Caco-2 (cell line): ENCODE results near the gene SLFN12. TPM values are rescaled to one million over a fixed set of nuclear protein-coding genes. Genes with fewer than 3 reads are reported as not detected.
A peak's percentile ranks its signal among the peaks of the same experiment; 100 is the strongest.

Experiments
- BruUV-seq: library from RNA; stranded (reverse); fragments of 400-500 nt; replicated peaks from 2 replicates; lab custom pipeline; 2021; lab: Mats Ljungman, UMichigan
- CTCF ChIA-PET: fragments of 300-600 bp; sonication (Branson Sonifier 250); formaldehyde crosslinking; loops from one replicate; lab custom pipeline; 2022; ENCODE audit warnings: antibody characterized with exemption; lab: Charles Lee
- POLR2A ChIA-PET: fragments of 300-600 bp; sonication (Branson Sonifier 250); formaldehyde crosslinking; loops from one replicate; lab custom pipeline; 2022; ENCODE audit warnings: antibody characterized with exemption; lab: Charles Lee
- DNase-seq, 2 experiments: peaks; one replicate each; pipeline versions ENCODE4 v3.0.0 to v3.0.0-alpha.2; 2020 to 2022
- H3K27me3 ChIP-seq: replicated peaks from 2 replicates; pipeline ENCODE4 v1.6.0; 2011; ENCODE audit warnings: low read length; ENCODE audit not compliant: control insufficient read depth, insufficient read depth
- H3K36me3 ChIP-seq: 2 replicates; pipeline ENCODE4 v1.5.1; 2011; ENCODE audit warnings: low read length; ENCODE audit not compliant: control insufficient read depth, insufficient read depth
- H3K4me1 ChIP-seq: fragments of 250-450 bp; sonication (Bioruptor Pico); 2 replicates; pipeline ENCODE4 v1.5.1; 2020; ENCODE audit warnings: mild to moderate bottlenecking
- H3K4me3 ChIP-seq: 2 replicates; pipeline ENCODE4 v1.5.1; 2011; ENCODE audit warnings: low read depth, mild to moderate bottlenecking, control low read depth, low read length
- H3K9me3 ChIP-seq: fragments of 250-450 bp; sonication (Bioruptor Pico); 2 replicates; pipeline ENCODE4 v1.5.1; 2020; ENCODE audit warnings: mild to moderate bottlenecking, moderate library complexity
- H3K27ac Mint-ChIP-seq: one replicate; pipeline ENCODE4 v1.8.0; 2022; ENCODE audit warnings: mixed read lengths; ENCODE audit not compliant: unreplicated experiment
- H3K27me3 Mint-ChIP-seq: one replicate; pipeline ENCODE4 v1.8.0; 2022; ENCODE audit warnings: mixed read lengths; ENCODE audit not compliant: insufficient read depth, unreplicated experiment
- H3K36me3 Mint-ChIP-seq: one replicate; pipeline ENCODE4 v1.8.0; 2022; ENCODE audit warnings: mild to moderate bottlenecking, mixed read lengths; ENCODE audit not compliant: insufficient read depth, unreplicated experiment
- H3K4me1 Mint-ChIP-seq: one replicate; pipeline ENCODE4 v1.8.0; 2022; ENCODE audit warnings: low read depth, mixed read lengths; ENCODE audit not compliant: unreplicated experiment
- H3K4me3 Mint-ChIP-seq: one replicate; pipeline ENCODE4 v1.8.0; 2022; ENCODE audit warnings: mild to moderate bottlenecking, moderate library complexity, mixed read lengths; ENCODE audit not compliant: unreplicated experiment
- H3K9me3 Mint-ChIP-seq: one replicate; pipeline ENCODE4 v1.8.0; 2022; ENCODE audit warnings: mixed read lengths; ENCODE audit not compliant: unreplicated experiment
- intact Hi-C: fragments of 100-400 bp; cut with micrococcal nuclease; formaldehyde crosslinking; loops from one replicate; pipeline ENCODE4 v1.10.0; 2022; ENCODE audit not compliant: unreplicated experiment
- total RNA-seq: library from RNA; stranded (reverse); gene quantifications from 2 replicates; pipeline ENCODE4 v1.2.3, GENCODE V29; 2022
- TF ChIP-seq, protein P1 (sequence below), 2 experiments: fragments of 200-600 bp in 1 of 2; IDR thresholded peaks; 1 replicate in 1 of 2; 2 replicates in 1 of 2; pipeline versions ENCODE4 v1.5.1 to v1.8.0; 2011 to 2022; ENCODE audit warnings: antibody characterized with exemption in 1 of 2, control low read depth in 1 of 2, inconsistent platforms in 1 of 2, low read depth in 1 of 2, low read length in 1 of 2, mild to moderate bottlenecking in 1 of 2, moderate library complexity in 1 of 2; ENCODE audit not compliant: insufficient read depth in 1 of 2, severe bottlenecking in 1 of 2, unreplicated experiment in 1 of 2

Gene SLFN12
- total RNA-seq, 1 experiment from 2014 or later = not detected

DNA sequence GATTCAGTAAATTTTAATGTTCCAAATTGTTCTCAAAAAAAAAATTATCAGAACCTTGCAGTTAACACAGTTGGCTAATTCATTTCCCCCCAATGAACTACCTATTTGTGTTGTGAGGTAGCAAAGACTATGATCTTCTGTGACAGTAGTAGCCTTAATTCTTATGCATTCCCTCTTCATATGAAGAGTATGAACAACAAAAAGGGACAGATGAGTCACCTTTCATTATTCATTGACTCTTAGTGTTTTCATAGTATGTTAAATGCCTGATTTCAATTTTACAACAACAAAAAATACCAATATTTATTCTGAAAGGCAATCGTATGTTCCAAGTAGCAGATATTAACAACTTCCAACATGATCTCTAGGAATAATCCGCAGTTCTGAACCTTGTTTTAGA lies 55.2 kb downstream of the SLFN12 start:
- Mint-ChIP-seq H3K27ac (no peak overlapping the region), H3K36me3 (no peaks in the 10 kb centered on the region), H3K27me3 (peaks cover 14% of the 10 kb centered on the region), H3K9me3 (no peaks in the 10 kb centered on the region), H3K4me3 (no peak overlapping the region), H3K4me1 (peaks cover 14% of the 10 kb centered on the region)
- Histone ChIP-seq H3K36me3 (no peaks in the 10 kb centered on the region), H3K27me3 (peaks cover 3% of the 10 kb centered on the region; the same call in 1 of the 2 replicates), H3K4me3 (no peak overlapping the region), H3K9me3 (peaks cover 5% of the 10 kb centered on the region; the same call in 1 of the 2 replicates), H3K4me1 (0 out of 2 replicates have a peak, but pooled peaks cover 8% of the 10 kb centered on the region)
- intact Hi-C loops = no loop called here
- BruUV-seq = no TSS peak
- DNase-seq = no peak
- CTCF ChIA-PET = no interaction called here
- TF ChIP-seq, protein P1, sequence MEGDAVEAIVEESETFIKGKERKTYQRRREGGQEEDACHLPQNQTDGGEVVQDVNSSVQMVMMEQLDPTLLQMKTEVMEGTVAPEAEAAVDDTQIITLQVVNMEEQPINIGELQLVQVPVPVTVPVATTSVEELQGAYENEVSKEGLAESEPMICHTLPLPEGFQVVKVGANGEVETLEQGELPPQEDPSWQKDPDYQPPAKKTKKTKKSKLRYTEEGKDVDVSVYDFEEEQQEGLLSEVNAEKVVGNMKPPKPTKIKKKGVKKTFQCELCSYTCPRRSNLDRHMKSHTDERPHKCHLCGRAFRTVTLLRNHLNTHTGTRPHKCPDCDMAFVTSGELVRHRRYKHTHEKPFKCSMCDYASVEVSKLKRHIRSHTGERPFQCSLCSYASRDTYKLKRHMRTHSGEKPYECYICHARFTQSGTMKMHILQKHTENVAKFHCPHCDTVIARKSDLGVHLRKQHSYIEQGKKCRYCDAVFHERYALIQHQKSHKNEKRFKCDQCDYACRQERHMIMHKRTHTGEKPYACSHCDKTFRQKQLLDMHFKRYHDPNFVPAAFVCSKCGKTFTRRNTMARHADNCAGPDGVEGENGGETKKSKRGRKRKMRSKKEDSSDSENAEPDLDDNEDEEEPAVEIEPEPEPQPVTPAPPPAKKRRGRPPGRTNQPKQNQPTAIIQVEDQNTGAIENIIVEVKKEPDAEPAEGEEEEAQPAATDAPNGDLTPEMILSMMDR (IDR thresholded peaks at IDR 0.05; ENCODE audit: insufficient read depth in 1 of 2, low read depth in 1 of 2, low read length in 1 of 2, severe bottlenecking in 1 of 2, unreplicated experiment in 1 of 2) = no peak
- POLR2A ChIA-PET = no interaction called here

DNA sequence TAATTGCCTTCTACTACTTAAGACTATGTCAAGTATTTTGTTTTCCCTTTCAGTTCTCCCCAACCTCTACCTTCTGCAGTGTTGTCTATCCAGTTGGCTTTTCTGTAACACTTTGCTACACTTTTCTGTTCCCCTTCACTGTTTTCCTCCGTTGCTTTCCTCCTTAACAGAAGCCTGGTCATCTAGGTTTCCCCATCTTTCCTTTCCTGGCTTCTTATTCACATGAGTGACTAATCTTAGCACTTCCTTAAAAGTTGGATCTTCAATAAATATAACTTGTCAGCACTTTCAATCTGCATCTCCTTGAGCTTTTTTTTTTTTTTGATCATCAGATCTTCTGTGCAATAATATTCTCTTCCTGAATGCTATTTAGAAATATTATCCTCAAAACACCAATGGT lies 56.1 kb downstream of the SLFN12 start:
- Histone ChIP-seq H3K4me1 (0 out of 2 replicates have a peak, but pooled peaks cover 8% of the 10 kb centered on the region), H3K27me3 (peaks cover 3% of the 10 kb centered on the region; the same call in 1 of the 2 replicates), H3K4me3 (no peak overlapping the region), H3K9me3 (peaks cover 5% of the 10 kb centered on the region; the same call in 1 of the 2 replicates), H3K36me3 (no peaks in the 10 kb centered on the region)
- H3K9me3 Mint-ChIP-seq = no peaks in the 10 kb centered on the region
- H3K4me1 Mint-ChIP-seq = peaks cover 14% of the 10 kb centered on the region
- no peaks in the 10 kb centered on the region for H3K36me3 Mint-ChIP-seq
- no peak overlapping the region for H3K27ac Mint-ChIP-seq
- intact Hi-C loops = no loop called here
- CTCF ChIA-PET = no interaction called here
- H3K27me3 Mint-ChIP-seq = peaks cover 20% of the 10 kb centered on the region
- BruUV-seq = no TSS peak
- POLR2A ChIA-PET = no interaction called here
- H3K4me3 Mint-ChIP-seq = no peak overlapping the region
- TF ChIP-seq, protein P1 (IDR thresholded peaks at IDR 0.05; ENCODE audit: insufficient read depth in 1 of 2, low read depth in 1 of 2, low read length in 1 of 2, severe bottlenecking in 1 of 2, unreplicated experiment in 1 of 2) = no peak
- DNase-seq = no peak

DNA sequence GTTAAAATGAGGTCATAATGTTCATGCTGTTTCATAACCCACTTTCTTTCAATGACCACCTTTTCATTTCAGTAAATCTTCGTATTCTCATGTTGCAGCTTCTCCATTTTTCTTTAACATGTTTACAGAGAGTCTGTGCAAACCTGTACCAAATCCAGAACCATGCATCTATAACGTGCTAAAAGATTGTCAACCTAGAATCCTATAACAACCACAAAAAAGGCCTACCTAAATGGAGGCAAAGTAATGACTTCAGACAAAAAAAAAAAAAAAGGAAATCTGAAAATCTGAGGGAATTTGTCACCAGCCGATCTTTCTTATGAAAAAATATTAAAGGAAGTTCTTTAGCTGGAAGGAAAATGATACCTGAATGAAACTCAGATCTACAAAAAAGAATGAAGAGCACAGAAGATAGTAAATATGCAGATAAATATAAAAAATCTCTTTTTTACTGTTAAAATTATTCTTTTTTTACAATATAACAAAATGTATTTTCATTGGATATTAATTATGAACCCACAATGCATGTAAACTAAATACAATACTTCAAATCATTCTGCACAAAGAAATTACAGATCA lies 57.4 kb downstream of the SLFN12 start:
- intact Hi-C loops = no loop called here
- TF ChIP-seq, protein P1 (IDR thresholded peaks at IDR 0.05; ENCODE audit: insufficient read depth in 1 of 2, low read depth in 1 of 2, low read length in 1 of 2, severe bottlenecking in 1 of 2, unreplicated experiment in 1 of 2) = no peak
- Histone ChIP-seq H3K4me1 (0 out of 2 replicates have a peak, but pooled peaks cover 8% of the 10 kb centered on the region), H3K36me3 (no peaks in the 10 kb centered on the region), H3K4me3 (no peak overlapping the region), H3K9me3 (peaks cover 10% of the 10 kb centered on the region; the same call in 1 of the 2 replicates), H3K27me3 (peaks cover 3% of the 10 kb centered on the region; the same call in 1 of the 2 replicates)
- no peak for DNase-seq
- Mint-ChIP-seq H3K9me3 (peaks cover 10% of the 10 kb centered on the region), H3K4me1 (peaks cover 14% of the 10 kb centered on the region), H3K4me3 (peak overlapping the region; percentile 64), H3K27me3 (peaks cover 32% of the 10 kb centered on the region), H3K27ac (no peak overlapping the region), H3K36me3 (no peaks in the 10 kb centered on the region)
- POLR2A ChIA-PET = no interaction called here
- BruUV-seq = no TSS peak
- CTCF ChIA-PET = no interaction called here
